Stimulated activated CD8-positive, alpha-beta memory T cell treated with anti-CD3 and anti-CD28 coated beads, Interleukin-12 subunit alpha, Interleukin-12 subunit beta, amount 100 ng/mL, for 24 hours (primary cell): ENCODE results near the gene CPLX1.
"Not testable (repeated sequence)": the region's sequence is repeated elsewhere in the genome, so short reads cannot be mapped to it uniquely, and the experiment has no call there.

Source experiments
- DNase-seq: peaks from one replicate; pipeline ENCODE4 v3.0.0-alpha.2; 2020; ENCODE audit errors: extremely low read depth

Gene CPLX1

DNA sequence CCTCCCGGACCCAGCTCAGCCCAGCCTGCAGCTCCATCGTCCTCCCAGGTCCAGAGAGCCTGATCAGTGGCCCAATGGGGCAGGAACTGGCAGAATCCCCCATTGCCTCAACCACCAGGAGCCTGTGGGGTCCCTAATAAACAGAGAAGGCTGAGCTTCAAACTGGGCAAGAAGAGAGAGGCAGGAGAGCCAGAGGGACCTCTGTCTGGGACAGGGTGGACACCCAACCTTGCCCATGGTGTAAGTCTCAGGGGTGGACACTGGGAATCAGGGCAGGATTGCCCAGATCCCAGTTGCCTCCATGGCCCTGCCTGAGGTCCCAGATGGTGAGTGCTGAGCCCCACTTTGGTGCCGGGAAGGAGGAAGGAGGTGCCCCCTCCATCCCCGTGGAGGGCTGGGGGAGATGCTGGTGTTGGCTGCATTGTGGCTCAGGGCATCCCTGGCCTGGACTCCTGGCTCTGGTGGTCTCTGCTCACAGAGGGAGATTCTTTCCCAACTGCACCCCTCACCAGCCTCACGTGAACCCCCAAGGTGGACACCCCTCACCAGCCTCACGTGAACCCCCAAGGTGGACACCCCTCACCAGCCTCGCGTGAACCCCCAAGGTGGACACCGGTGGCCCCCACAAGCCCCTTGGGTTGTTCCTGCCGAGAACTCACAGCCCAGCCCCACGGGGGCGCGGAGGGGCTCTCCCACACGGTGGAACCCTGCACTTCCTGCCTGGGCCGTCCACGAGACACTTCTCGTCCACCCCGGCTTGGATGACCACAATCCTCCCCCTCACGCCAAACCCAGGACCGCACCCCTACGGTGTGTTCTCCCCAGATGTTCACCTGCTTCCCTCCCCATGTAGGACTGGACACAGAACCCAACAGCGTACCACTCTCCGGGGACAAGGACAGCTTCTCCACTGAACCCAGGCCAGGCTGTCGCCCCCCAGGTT, 5.4 kb downstream of the CPLX1 start:
- no peak for DNase-seq

GRCh38 chr4:819401-820229, 6.3 kb downstream of the CPLX1 start:
- no peak for DNase-seq

- no peak for DNase-seq
These were observed 7.6 kb downstream of the CPLX1 start for GRCh38 chr4:818106-818921.

GRCh38 chr4:815464-816146, 10.3 kb downstream of the CPLX1 start:
- no peak for DNase-seq

DNA sequence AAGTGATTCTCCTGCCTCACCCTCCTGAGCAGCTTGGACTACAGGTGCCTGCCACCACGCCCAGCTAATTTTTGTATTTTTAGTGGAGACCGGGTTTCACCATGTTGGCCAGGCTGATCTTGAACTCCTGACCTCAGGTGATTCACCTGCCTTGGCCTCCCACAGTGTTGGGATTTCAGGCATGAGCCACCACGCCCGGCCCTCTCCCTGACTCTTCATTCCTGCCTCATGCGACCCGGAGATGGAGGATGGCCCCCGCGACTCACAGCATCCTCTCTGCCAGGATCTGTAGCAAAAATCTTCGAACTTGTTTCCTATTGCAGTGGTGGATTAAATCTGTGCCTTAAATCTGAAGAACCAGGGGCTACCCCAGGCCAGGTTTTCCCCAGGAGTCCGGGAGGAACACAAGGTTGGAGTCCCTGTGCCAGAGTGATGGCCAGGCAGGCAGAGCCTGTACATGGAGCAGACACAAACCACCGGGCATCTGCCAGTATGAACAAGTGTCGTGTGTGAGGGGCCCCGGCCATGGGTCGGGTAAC, 11.5 kb downstream of the CPLX1 start:
- DNase-seq, result no peak

DNA sequence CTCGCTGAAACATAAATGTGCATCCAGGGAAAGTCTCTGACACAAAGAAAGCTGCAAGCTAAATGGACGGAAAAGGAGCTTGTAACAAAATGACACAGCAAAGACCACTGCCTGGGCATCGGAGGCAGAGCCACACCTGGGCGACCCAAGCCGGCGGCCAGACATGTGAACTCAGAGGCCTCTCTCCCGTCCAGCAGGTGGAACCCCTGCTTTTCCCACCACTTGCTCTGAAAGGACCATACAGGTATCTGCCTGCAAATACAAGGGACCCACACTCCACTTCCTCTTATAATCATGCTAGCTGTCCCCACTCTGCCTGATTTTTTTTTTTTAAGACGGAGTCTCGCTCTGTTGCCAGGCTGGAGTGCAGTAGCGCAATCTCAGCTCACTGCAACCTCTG, 12.0 kb downstream of the CPLX1 start:
- DNase-seq, result no peak

DNA sequence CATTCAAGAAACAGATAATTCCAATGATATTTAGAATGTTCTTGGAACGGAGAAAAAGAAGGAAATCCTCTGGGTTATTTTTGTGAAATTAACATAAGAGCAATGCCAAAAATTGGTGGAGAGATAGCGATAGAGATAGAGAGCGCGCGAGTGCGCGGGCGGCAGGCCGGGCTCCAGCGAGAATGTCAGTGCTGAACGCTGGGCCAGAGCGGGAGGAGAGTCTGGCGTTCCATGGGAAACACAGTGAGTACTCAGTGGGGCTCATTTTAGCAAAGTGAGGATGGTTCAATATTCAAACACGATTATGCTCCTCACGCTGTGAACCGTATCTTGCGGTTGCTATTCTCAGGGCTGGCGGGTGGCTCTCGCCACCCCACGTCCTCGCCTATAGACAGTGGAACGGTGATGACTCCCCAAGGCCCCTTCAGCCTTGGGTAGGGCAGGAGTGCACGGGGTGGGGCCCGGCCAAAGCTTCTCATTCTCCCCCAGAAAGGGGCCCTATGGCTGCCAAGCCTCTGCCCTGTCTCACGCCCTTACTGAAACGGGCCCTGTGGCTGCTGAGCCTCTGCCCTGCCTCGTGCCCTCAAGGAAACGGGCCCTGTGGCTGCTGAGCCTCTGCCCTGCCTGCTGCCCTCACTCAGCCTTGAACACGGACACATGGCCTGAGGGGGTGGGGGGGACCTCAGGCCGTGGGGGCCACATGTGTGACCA, 16.9 kb downstream of the CPLX1 start:
- no peak for DNase-seq

DNA sequence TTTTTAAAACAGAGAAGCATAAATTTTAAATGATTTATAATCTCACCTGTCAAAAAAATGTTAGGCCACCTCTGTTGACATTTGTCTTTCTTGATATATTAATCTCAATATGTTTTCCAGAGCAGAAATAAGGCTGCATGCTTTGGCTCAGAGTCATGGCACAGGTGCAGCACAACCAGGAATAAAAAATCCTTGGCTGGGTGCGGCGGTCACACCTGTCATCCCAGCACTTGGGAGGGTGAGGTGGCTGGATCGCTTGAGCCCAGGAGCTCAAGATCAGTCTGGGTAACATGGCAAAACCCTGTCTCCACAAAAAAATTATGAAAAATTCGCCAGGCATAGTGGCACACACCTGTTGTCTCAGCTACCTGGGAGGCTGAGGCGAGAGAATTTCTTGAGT, 18.1 kb downstream of the CPLX1 start:
- no peak for DNase-seq

DNA sequence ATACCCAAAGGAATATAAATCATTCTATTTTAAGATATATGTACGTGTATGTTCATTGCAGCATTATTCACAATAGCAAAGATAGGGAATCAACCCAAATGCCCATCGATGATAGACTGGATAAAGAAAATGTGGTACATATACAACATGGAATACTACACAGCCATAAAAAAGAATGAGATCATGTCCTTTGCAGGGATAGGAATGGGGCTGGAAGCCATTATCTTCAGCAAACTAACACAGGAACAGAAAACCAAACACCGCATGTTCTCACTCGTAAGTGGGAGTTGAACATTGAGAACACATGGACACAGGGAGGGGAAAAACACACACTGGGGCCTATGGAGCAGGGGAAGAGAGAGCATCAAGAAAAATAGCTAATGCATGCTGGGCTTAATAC, 18.9 kb downstream of the CPLX1 start:
- DNase-seq, result not testable (repeated sequence)

DNA sequence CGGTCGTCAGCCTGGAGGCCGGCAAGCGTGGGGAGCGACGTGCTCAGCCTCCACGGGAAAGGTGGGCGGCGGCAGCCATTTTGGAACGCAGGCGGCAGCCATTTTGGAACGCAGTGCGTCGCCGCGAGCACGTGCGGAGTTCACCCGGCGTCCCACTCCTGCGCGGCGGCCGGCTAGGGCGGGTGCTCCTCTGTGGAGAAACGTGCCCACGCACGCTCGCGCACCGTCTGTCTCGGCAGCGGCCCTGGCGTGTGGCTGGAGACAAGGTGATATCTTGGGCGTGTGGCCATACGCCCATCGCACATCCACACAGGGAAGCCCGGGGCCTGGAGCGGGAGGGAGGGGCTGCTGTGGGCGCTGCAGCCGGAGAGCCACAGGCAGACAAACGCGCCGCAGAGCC, 21.1 kb downstream of the CPLX1 start:
- DNase-seq, result no peak

DNA sequence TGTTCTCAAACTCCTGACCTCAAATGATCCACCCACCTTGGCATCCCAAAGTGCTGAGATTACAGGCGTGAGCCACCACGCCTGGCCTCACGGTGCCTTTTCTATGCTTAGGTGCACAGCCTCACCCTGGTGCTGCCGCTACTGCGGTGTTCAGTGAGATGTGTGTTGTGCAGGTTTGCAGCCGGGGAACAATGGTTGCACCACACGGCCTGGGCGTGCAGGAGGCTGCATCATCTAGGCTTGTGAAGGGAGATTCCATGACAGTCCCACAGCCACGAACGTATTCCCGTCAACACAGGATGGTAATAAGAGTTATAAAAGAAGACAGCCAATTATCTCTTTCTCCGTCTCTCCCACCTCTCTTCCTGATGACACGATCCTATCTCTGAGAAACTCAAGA, 22.0 kb downstream of the CPLX1 start:
- no peak for DNase-seq

DNA sequence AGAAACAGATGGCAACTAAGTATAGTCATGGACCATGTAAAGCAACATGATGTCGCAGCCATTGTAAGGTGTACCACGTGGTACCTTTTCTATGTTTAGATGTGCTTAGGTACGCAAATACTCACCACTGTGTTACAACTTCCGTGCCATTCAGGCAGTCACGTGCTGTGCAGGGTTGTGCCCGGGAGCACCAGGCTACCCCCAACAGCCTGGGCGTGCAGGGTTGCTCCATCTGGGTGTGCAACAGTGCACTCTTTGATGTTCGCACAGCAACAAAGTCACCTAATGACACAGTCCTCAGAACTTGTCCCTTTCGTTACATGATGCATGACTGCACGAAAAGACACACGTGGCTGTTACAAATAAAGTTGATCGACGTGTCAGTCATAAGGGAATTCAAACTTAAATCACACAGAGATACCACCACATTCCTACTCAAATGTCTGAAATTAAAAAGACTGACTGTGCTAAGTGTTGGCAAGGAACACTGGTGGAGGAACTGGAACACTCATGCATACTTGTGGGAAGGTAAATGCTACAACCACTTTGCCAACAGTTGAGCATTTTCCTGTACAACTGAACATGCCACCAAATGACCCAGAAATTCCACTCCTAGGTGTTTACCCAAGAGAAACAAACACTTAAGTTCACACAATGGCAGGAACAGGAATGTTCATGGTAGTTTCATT, 24.3 kb downstream of the CPLX1 start:
- no peak for DNase-seq

- DNase-seq, result no peak
These were observed 28.9 kb downstream of the CPLX1 start for GRCh38 chr4:797066-797465.

GRCh38 chr4:796206-796605, 29.7 kb downstream of the CPLX1 start:
- DNase-seq, result no peak

DNA sequence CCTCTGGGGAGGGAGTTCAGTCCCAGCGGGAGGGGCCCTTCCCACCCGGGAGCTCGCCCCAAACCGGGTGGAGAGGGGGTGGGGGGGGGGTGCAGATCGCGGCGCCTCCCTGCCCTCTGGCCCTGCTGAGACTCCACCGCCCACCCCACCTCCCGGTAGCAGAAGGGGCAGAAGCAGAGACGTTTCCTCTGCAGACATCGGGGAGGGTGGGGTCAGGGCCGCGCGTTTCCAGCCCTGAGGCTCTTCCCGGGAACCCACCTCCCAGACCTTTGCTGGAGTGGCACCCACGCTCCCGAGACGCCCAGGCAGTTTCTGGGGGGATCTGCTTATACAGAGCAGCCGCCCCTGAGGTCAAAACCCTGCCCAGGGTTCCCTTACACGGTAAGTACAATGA, 30.2 kb downstream of the CPLX1 start:
- no peak for DNase-seq

GRCh38 chr4:794900-795725, 30.8 kb downstream of the CPLX1 start:
- DNase-seq, result no peak

- DNase-seq, result no peak
These were observed 31.8 kb downstream of the CPLX1 start for GRCh38 chr4:793941-794621.

- DNase-seq, result no peak
These were observed 32.7 kb downstream of the CPLX1 start for GRCh38 chr4:793093-793861.
